Suppressor macrophage treated with lipopolysaccharide for 4 hours (primary cell): Measurements from ENCODE around the gene CCDC59.

Experiments
- DNase-seq: peaks from one replicate; pipeline ENCODE4 v3.0.0-alpha.2; 2020

The CCDC59 gene

GRCh38 chr12:82314406-82314892 is 43.7 kb downstream of the CCDC59 start:
- DNase-seq: no peak
